ENCODE results near the gene PON2.
"Not testable (repeated sequence)": the region's sequence is repeated elsewhere in the genome, so short reads cannot be mapped to it uniquely, and the experiment has no call there.

The PON2 gene

DNA sequence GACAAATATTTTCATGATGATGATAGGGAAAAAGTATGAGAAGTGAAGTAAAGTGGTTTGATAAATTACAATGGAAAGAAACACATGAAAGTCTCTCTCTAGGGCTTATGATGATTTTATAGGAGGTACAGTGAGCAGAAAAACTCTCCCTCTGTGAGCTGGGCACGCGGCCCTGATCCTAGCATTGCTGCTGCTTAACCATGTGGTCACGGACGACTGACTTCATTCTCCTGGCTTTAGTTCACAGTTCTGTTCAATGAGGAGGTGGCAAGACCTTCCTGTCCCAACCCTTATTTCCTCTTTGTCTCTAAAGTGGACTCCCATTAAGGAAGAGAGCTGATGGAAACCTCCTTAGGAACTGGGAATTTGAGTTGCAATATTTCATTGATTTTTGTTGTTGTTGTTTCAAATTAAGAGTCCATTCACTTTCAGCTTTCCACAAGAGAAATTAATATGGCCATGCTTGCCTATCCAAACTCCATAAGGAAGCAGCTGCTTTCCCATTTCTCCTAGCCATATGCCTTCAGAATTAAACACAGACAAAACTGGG, 30.4 kb downstream of the PON2 start:
- no peak for DNase-seq

- DNase-seq: no peak
Measured at GRCh38 chr7:95398155-95398940, 36.5 kb downstream of the PON2 start.

GRCh38 chr7:95397381-95397780, 37.4 kb downstream of the PON2 start:
- no peak for DNase-seq

GRCh38 chr7:95396136-95397032, 38.4 kb downstream of the PON2 start, which contains the start of gene PON3:
Gene PON3, minus strand, starts transcription at chr7:95396375. Its CDS starts 25 bp downstream, at chr7:95396350.
- DNase-seq: peak; percentile 12

DNA sequence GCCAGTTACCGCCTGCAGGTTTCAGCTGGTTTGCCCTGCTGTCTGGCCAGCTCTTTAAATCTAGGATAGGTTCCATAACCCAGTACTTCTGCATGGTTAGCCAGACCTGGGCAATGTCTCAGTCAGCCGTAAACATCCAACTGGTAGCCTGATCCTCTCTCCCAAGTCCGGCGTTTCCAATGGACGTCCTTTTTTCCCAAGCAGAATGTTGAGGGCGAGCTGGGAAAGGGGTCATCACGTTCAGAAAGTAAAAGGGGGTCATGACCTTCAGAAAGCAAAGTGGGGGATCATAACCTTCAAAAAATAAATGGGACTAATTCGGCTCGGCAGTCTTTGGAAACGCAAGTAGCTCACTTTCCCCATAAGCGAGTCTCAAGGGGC, 39.1 kb downstream of the PON2 start:
- DNase-seq: no peak

DNA sequence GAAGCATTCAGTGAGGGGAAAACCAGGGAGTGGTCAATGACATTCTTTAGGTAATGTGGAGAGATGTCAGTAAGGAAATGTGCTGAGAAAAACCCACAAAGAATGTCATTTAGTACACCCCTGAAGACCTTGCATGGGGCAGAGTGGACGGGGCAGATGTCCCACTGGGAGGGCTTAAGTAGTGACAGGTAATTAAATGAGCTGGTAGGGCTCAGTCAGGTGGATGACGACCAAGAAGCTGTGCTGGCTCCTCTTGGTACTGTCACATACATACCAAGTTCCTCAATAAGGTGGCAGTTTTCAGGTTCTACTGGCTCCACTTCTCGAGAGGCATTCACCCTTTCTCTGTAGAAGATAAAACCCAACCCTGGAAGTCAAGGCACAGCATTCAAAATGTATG, 40.5 kb downstream of the PON2 start:
- no peak for DNase-seq

DNA sequence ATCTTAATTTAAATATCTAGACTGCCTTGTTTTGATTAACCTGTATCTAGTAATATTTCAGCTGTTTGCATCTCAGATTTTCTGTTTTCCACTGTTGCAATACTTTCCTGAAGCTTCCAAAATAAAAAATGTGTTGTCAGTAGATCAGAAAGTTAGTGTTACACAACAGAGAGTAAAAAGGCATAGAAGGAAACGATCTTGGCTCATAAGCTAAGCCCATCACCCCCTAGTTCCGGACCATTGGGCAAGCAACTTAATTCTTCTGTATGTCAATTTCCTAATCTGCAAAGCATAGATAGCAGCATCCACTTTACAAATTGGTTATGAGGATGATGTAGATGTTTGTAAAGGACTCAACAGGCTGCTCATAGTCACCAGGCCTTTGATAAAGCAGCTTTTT, 43.1 kb downstream of the PON2 start:
- no peak for DNase-seq

DNA sequence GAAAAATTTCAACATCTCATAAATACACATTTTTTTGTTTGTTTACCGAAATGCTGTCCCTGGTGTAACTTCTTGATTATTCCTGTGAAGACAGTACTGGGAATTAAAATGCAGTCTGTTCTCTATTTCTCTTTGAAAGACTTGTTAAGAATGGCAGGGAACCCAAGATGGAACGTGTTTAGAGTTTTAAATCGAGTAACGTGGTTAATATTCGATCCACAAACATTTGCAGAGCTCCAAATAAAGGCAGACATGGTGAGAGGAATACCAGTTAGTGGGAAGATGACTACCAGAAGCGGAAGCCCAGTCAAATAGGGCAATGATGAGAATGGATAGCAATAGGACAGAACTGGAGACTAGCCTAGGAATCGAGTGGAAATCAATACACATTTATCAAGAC, 45.3 kb downstream of the PON2 start:
- DNase-seq: no peak

GRCh38 chr7:95379457-95379856, 55.4 kb downstream of the PON2 start:
- DNase-seq: not testable (repeated sequence)

GRCh38 chr7:95376632-95377400, 58.0 kb downstream of the PON2 start:
- DNase-seq: no peak

- DNase-seq: no peak
Measured at GRCh38 chr7:95375591-95376257, 59.1 kb downstream of the PON2 start.

GRCh38 chr7:95373323-95373722, 61.5 kb downstream of the PON2 start:
- DNase-seq: no peak

DNA sequence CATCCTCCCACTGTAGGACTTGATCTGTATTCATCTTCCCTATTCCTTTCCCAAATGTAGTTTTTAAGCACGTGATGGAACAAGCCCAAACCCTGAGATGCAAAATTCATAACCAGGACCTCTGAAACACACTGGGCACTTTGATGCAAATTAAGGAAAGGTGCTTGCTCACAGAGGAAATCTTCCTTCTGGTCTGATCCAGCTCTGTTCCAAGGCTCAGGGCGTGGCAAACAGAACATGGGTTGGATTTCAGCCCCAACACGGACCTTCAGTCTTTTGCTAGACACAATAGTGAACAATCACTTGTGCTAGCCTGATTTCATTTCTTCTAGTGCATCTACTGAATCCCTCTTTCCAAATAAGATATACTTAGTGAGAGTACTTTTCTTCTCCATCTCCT, 66.6 kb downstream of the PON2 start:
- DNase-seq: no peak

GRCh38 chr7:95367606-95368005, 67.2 kb downstream of the PON2 start:
- DNase-seq: no peak

DNA sequence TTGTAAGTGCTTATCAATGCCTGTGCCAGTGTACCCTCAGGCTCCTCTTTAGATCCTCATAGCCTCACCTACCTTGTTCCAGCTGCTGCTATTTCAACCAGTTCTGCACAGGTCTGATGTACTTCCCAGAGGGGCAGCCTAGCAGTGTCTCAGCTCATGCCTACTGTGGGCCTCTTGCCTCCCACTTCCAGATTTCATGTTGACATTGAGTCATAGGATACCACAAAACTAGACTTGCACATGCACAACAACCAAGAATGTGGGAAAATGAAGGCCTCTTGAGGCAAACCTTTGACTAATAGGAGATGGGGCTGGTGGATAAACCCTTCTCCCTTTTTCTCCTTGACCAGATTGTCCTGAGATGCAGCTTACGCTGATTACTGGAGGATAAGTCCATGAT, 69.7 kb downstream of the PON2 start:
- DNase-seq: no peak

DNA sequence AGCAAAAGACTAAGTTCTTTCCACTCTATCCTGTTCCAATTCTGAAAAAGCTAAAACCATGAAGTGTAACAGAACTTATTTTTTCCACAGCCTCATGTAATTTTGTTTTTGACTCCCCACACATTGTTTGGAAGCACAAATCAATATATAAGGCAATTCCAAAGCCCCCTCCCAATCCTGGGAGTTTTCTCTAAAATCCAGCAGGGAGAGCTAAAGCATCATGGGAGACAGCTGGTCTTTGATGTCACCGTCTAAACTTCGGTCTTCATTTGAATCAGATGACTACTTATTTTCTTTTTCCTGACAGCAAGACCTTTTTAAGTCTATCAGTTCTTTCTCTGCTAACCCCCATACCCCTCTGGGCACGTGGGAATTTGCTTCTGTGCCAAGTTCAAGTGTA, 77.2 kb downstream of the PON2 start:
- DNase-seq: no peak
